Stomach smooth muscle (tissue), 2 donors: Measurements from ENCODE around the gene ZFHX3.

ENCODE experiments used
- H3K27ac ChIP-seq: one replicate; pipeline ENCODE4 v1.7.0; 2013; ENCODE audit warnings: mild to moderate bottlenecking, low read length, inconsistent platforms
- H3K27me3 ChIP-seq, 2 donors: one replicate each; pipeline ENCODE4 v1.7.0; 2013; ENCODE audit warnings: low read length in 2 of 2; ENCODE audit not compliant: insufficient read depth in 2 of 2, control insufficient read depth in 1 of 2
- H3K36me3 ChIP-seq, 2 donors: one replicate each; pipeline ENCODE4 v1.7.0; 2013; ENCODE audit warnings: low read length in 2 of 2; ENCODE audit not compliant: control insufficient read depth in 2 of 2, insufficient read depth in 2 of 2
- H3K4me1 ChIP-seq: one replicate; pipeline ENCODE4 v1.7.0; 2013; ENCODE audit warnings: low read length; ENCODE audit not compliant: control insufficient read depth, insufficient read depth
- H3K4me3 ChIP-seq, 2 donors: one replicate each; pipeline ENCODE4 v1.7.0; 2013; ENCODE audit warnings: low read length in 2 of 2
- H3K9ac ChIP-seq, 2 donors: one replicate each; pipeline ENCODE4 v1.7.0; 2013; ENCODE audit warnings: low read length in 2 of 2, mild to moderate bottlenecking in 1 of 2
- H3K9me3 ChIP-seq, 2 donors: one replicate each; pipeline ENCODE4 v1.7.0; 2013; ENCODE audit warnings: low read length in 2 of 2; ENCODE audit not compliant: control insufficient read depth in 2 of 2
- donor health status: healthy.
- donor health status: Pancreatic carcinoma.

ZFHX3 gene

GRCh38 chr16:72927199-72928089 is 120.5 kb downstream of the ZFHX3 start:
- no peak overlapping the region for H3K9ac ChIP-seq
- H3K27me3 ChIP-seq: no peaks in the 10 kb centered on the region
- H3K36me3 ChIP-seq: no peaks in the 10 kb centered on the region
- H3K4me1 ChIP-seq: peaks cover 27% of the 10 kb centered on the region
- no peak overlapping the region for H3K27ac ChIP-seq
- H3K9me3 ChIP-seq: no peaks in the 10 kb centered on the region
- no peak overlapping the region for H3K4me3 ChIP-seq

GRCh38 chr16:72926177-72927070 is 121.5 kb downstream of the ZFHX3 start:
- H3K36me3 ChIP-seq: no peaks in the 10 kb centered on the region
- no peak overlapping the region for H3K4me3 ChIP-seq
- no peak overlapping the region for H3K27ac ChIP-seq
- H3K9ac ChIP-seq: no peak overlapping the region
- H3K9me3 ChIP-seq: no peaks in the 10 kb centered on the region
- H3K4me1 ChIP-seq: peaks cover 31% of the 10 kb centered on the region
- no peaks in the 10 kb centered on the region for H3K27me3 ChIP-seq

DNA sequence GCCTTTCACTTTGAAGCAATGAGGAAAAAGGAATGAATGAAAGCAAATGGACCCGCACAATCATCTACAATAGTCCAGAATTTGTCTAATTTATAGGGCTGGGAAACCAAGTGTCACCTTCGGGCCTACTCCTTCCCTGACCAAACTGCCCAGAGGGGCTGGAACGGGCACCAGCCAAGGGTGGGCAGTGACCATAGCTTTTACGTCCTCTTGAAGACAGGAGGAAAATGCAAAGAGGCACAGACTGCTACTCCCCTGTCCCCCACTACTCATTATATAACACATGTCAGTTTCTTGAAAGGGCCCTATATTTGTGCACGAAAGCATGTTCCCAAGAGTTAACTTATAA is 122.3 kb downstream of the ZFHX3 start:
- H3K27ac ChIP-seq: no peak overlapping the region

GRCh38 chr16:72924927-72925630 is 122.8 kb downstream of the ZFHX3 start:
- Histone ChIP-seq H3K9me3 (no peaks in the 10 kb centered on the region), H3K9ac (no peak overlapping the region), H3K36me3 (no peaks in the 10 kb centered on the region), H3K27ac (no peak overlapping the region), H3K4me1 (peaks cover 19% of the 10 kb centered on the region), H3K27me3 (no peaks in the 10 kb centered on the region), H3K4me3 (no peak overlapping the region)

More for the DNA sequence above, 122.3 kb downstream of the ZFHX3 start:
- Histone ChIP-seq H3K9ac (no peak overlapping the region), H3K9me3 (no peaks in the 10 kb centered on the region), H3K4me3 (no peak overlapping the region), H3K27me3 (no peaks in the 10 kb centered on the region), H3K36me3 (no peaks in the 10 kb centered on the region), H3K4me1 (peaks cover 23% of the 10 kb centered on the region)

- no peaks in the 10 kb centered on the region for H3K9me3 ChIP-seq
- H3K27me3 ChIP-seq: no peaks in the 10 kb centered on the region
- H3K4me1 ChIP-seq: peaks cover 19% of the 10 kb centered on the region
- H3K27ac ChIP-seq: no peak overlapping the region
- no peak overlapping the region for H3K9ac ChIP-seq
- H3K36me3 ChIP-seq: no peaks in the 10 kb centered on the region
- no peak overlapping the region for H3K4me3 ChIP-seq
Observed at GRCh38 chr16:72924537-72924926, 123.4 kb downstream of the ZFHX3 start.

- Histone ChIP-seq H3K36me3 (no peaks in the 10 kb centered on the region), H3K4me3 (no peak overlapping the region), H3K9me3 (no peaks in the 10 kb centered on the region), H3K27ac (no peak overlapping the region), H3K9ac (no peak overlapping the region), H3K27me3 (no peaks in the 10 kb centered on the region), H3K4me1 (peaks cover 19% of the 10 kb centered on the region)
Observed at GRCh38 chr16:72923757-72924156, 124.2 kb downstream of the ZFHX3 start.

DNA sequence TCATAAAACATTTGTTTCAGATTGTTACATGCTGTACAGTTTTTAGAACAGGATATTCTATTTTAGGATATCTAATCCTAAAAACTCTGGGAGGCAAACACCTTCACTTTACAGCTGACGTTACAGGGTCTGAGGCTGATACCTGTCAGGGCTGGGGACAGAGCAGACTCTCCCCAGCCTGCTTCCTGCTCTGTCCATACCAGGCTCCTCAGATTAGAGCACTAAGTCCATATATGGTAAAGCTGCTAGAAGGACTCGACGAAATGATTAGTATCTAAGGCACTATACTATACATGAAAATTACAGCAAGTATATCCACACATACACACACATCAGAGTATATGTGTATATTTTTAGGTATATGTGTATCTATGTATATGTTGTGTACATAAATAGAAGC is 125.2 kb downstream of the ZFHX3 start:
- H3K4me3 ChIP-seq: peak overlapping the region in 1 of 2 donors; percentile 72
- no peak overlapping the region for H3K9ac ChIP-seq
- no peaks in the 10 kb centered on the region for H3K27me3 ChIP-seq
- H3K36me3 ChIP-seq: no peaks in the 10 kb centered on the region
- no peaks in the 10 kb centered on the region for H3K9me3 ChIP-seq
- H3K27ac ChIP-seq: peak overlapping the region; percentile 37
- H3K4me1 ChIP-seq: peaks cover 19% of the 10 kb centered on the region

- Histone ChIP-seq H3K36me3 (no peaks in the 10 kb centered on the region), H3K9me3 (no peaks in the 10 kb centered on the region), H3K27me3 (no peaks in the 10 kb centered on the region), H3K27ac (peak overlapping the region; percentile 37), H3K4me1 (peaks cover 12% of the 10 kb centered on the region), H3K9ac (peak overlapping the region; percentile 8 to 47), H3K4me3 (peak overlapping the region; percentile 68 to 72)
Observed at GRCh38 chr16:72921620-72922019, 126.3 kb downstream of the ZFHX3 start.

GRCh38 chr16:72921106-72921505 is 126.8 kb downstream of the ZFHX3 start:
- no peaks in the 10 kb centered on the region for H3K9me3 ChIP-seq
- no peaks in the 10 kb centered on the region for H3K27me3 ChIP-seq
- H3K4me3 ChIP-seq: peak overlapping the region; percentile 68 to 72
- H3K4me1 ChIP-seq: peaks cover 10% of the 10 kb centered on the region
- H3K36me3 ChIP-seq: no peaks in the 10 kb centered on the region
- peak overlapping the region; percentile 37 for H3K27ac ChIP-seq
- no peak overlapping the region for H3K9ac ChIP-seq

GRCh38 chr16:72917051-72917450 is 130.9 kb downstream of the ZFHX3 start:
- Histone ChIP-seq H3K4me1 (peaks cover 3% of the 10 kb centered on the region), H3K27me3 (no peaks in the 10 kb centered on the region), H3K4me3 (no peak overlapping the region), H3K9ac (no peak overlapping the region), H3K36me3 (no peaks in the 10 kb centered on the region), H3K9me3 (no peaks in the 10 kb centered on the region), H3K27ac (no peak overlapping the region)
